NCI-H1417 (cell line): Measurements from ENCODE around the gene NR2C1.
"Not testable (repeated sequence)": the region's sequence is repeated elsewhere in the genome, so short reads cannot be mapped to it uniquely, and the experiment has no call there.

Experiments
- DNase-seq, 3 experiments: peaks; one replicate each; lab custom pipeline; 2025; lab: John Stamatoyannopoulos, UW

Gene NR2C1

DNA sequence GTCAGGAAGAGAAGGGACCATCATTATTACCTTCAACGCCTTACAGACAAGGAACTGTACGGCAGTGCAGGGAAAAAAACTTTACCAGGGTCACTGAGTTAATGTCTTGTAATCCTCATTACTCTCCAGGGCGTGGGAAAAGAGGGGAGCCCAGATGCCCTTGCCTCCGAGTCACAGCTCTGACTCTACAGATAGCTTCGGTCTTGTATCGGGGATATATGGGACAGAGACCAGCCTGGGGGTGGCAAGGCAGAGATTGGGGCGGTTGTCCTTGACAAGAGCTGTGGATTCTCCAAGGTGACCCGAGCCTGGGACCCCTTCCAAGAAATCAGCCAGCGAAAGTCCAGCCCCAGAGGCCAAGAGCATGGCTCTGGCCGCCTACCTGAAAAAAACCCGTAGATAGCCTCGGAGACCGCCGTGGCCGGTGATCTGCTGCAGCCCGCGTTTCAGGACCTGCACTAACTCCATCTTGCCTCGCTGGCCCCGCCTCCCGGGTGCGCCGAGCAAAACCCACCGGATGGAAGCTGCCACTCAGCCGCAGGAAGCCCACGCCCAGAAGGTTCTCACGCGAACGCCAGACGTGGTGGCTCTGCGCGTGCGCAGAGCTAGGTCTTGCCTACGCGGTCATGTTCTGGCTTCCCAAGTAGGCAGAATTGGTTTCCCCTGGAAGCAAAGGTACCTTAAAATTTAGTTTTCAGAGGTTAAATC lies 70.1 kb downstream of the NR2C1 start, which contains the start of gene NDUFA12:
TSS of gene NDUFA12 (minus strand) at position 485 of the 708 bp plus-strand sequence. CDS start at position 468, 17 bp downstream.
- peak; percentile 97 to 99 (median 99) for DNase-seq

DNA sequence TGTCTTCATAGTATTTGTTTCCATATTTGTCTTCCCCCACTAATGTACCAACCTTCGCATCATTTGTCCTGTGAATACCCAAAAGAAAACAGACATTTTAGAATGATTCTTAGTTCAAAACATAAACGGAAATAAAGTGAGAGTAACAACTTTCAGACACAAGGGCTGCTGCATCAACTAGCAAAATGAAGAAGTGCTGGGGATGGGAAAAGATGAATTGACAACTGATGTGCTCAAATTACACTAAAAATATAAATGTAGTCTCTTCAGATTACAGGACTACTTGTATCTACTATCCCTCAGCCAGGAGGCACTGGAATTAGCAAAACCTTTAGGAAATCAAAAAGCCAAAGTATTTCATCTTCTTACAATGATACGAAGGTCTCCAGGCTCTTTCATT lies 70.7 kb downstream of the NR2C1 start:
- peak in 1 of 3 experiments; percentile 42 for DNase-seq

- no peak for DNase-seq
These were observed 75.1 kb downstream of the NR2C1 start for GRCh38 chr12:94998326-94998725.

- no peak for DNase-seq
These were observed 75.7 kb downstream of the NR2C1 start for GRCh38 chr12:94997726-94998125.

DNA sequence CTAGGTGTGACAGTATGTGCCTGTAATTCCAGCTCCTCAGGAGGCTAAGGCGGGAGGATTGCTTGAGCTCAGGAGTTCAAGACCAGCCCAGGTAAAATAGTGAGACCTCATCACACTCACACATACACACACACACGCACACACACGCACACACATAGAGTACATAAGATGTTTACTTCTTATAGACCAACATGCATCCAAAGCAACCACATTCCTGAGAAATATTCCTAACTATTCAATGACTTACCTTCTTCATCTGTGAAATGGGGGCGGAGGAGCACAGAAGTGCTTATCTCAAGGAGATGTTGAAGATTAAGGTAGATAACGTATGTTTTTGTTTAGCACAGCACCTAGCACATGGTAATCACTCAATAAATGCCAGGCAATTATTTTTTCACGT lies 76.4 kb downstream of the NR2C1 start:
- DNase-seq, result no peak

GRCh38 chr12:94994312-94994711 lies 79.1 kb downstream of the NR2C1 start:
- DNase-seq, result no peak

DNA sequence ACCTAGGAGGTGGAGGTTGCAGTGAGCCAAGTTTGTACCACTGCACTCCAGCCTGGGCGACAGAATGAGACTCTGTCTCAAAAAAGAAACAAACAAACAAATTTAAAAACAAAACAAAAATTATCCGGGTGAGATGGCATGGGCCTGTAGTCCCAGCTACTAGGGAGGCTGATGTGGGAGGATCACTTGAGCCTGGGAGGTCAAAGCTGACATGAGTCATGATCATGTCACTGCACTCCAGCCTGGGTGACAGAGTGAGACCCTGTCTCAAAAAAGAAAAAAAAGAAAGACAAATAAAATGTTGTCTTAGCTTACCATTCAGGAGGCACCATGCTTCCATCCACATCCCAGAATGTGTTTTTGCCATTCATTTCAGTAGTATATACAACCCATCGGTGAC lies 79.6 kb downstream of the NR2C1 start:
- not testable (repeated sequence) for DNase-seq

DNA sequence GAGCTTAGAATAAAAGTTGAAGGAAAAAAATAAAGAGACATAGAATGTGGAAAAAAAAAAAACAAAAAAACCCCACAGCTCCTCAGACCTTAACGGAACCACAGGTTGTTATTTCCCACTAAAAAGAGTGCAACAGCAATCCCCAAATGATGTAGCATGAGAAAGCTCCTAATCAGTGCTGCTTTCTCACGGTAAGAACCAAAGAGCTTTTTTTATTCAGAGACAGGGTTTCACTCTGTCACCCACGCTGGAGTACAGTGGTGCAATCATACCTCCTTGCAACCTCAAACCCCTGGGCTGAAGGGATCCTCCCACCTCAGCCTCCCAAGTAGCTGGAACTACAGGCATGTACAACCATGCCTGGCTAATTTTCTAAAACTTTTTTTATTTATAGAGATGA lies 83.2 kb downstream of the NR2C1 start:
- no peak for DNase-seq

DNA sequence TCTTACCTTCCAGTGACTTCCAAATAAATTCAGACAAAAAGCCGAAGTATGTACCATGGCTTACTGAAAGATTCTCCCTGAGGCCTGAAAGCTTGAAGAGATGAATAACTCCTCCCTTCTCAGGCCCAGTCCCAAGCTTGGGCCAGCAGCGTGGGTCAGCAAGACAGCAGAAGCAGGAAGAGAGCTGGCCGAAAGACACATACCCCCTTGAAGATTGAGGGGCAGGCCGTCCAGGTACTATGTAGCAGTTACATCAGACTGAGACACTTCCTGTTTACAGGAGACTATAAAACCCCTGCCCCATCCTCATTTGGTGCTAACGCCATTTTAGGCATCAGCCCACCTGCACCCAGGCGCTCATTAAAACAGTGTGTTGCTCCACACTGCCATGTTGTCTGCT lies 84.9 kb downstream of the NR2C1 start:
- DNase-seq, result no peak

GRCh38 chr12:94987801-94988200 lies 85.6 kb downstream of the NR2C1 start:
- no peak for DNase-seq

GRCh38 chr12:94987076-94987669 lies 86.2 kb downstream of the NR2C1 start:
- no peak for DNase-seq

GRCh38 chr12:94985099-94985498 lies 88.3 kb downstream of the NR2C1 start:
- DNase-seq, result not testable (repeated sequence)

DNA sequence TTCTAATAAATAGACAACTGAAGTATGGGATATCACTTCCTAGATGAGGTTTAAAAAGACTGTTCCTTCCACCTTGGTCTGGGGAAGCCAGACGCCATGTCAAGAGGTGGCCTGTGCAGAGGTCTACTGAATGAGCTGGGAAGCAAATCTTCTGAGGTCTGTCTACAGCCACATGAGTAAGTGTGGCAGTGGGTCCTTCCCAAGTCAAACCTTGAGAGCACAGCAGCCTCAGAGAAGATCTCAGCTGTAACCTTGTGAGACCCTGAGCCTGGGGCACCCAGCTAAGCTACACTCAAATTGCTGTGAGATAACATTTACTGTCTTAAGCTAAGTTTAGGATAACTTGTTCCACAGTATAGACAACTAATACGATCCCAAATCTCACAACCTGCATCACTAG lies 90.1 kb downstream of the NR2C1 start:
- no peak for DNase-seq

GRCh38 chr12:94982456-94982855 lies 91.0 kb downstream of the NR2C1 start:
- DNase-seq, result no peak

DNA sequence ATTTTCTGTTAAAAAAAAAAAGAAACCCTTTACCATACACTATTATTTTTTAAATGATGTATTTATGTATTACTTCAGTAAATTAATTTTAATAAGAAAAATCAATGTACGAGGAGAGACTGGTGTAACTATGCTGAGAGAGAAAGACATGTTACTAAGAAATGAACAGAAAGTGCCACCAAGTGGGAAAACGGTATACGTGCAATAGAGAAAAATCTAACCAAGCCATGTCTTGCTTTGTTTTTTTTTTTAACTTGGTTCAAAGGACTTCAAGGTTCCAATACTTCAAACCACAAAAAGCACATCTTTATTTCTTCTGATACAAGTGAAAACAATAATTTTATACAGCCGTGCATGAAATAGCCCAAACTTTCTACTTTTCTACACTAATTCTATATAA lies 92.8 kb downstream of the NR2C1 start:
- DNase-seq, result peak in 1 of 3 experiments; percentile 24

DNA sequence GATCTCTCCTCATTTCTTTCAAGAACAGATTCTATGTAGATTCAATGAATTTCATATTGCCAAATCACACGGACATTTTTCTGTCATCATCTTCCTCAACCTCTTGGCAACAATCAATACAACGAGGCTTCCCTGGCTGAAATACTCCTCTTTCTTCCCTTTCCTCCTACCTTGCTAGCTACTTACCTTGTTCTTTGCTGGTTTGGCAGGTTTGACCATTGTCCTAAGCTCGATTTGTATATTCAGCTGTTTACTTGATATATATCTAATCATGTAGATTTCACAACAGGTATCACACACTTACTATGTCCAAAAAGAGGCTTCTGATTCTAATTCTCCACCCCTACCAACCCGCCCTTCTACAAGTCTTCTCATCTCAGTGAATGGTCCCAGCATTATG lies 93.5 kb downstream of the NR2C1 start:
- no peak for DNase-seq

GRCh38 chr12:94977766-94978468 lies 95.5 kb downstream of the NR2C1 start:
- DNase-seq, result no peak

- DNase-seq, result no peak
These were observed 100.2 kb downstream of the NR2C1 start for GRCh38 chr12:94973221-94973620.

- DNase-seq, result no peak
These were observed 100.6 kb downstream of the NR2C1 start for GRCh38 chr12:94972795-94973194.

DNA sequence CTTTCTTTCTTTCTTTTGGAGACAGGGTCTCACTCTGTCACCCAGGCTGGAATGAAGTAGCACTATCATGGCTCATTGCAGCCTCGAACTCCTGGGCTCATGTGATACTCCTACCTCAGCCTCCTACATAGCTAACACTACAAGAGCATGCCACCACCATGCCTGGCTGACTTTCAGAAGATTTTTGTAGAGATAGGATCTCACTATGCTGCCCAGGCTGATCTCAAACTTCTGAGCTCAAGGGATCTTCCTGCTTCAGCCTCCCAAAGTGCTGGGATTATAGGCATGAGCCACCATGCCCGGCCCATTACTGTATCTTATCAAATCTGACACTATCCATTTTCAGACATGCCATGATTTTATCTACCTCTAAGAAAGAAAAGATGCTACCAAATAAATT lies 101.5 kb downstream of the NR2C1 start:
- DNase-seq, result no peak

DNA sequence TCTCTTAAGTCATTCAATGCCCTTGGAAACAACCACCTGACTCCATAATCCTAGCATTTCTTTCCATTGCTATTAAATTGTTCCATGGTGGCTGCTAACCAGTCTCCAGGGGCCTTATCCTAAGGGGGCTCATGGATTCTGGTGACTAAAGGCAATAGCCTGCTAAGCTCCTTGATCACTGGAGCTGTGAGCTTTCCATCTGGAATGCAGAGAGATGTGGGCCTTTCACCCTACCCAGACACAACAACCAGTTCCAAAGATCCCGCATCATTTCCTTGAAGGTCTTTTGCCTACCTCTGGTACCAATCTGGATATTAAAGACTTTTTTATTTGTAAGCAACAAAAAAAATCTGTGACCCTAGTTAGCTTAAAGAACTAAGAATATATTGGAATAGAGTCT lies 102.9 kb downstream of the NR2C1 start:
- DNase-seq, result no peak
